GM19372 (cell line): Measurements from ENCODE around the gene DNAH5.
"Not testable (repeated sequence)": the region's sequence is repeated elsewhere in the genome, so short reads cannot be mapped to it uniquely, and the experiment has no call there.

Experiments used
- ATAC-seq: cut with Tn5 transposase; IDR thresholded peaks from one replicate; pipeline ENCODE4 v1.9.1; 2021; ENCODE audit warnings: mild to moderate bottlenecking, low read depth, moderate library complexity; ENCODE audit not compliant: unreplicated experiment

Gene DNAH5

DNA sequence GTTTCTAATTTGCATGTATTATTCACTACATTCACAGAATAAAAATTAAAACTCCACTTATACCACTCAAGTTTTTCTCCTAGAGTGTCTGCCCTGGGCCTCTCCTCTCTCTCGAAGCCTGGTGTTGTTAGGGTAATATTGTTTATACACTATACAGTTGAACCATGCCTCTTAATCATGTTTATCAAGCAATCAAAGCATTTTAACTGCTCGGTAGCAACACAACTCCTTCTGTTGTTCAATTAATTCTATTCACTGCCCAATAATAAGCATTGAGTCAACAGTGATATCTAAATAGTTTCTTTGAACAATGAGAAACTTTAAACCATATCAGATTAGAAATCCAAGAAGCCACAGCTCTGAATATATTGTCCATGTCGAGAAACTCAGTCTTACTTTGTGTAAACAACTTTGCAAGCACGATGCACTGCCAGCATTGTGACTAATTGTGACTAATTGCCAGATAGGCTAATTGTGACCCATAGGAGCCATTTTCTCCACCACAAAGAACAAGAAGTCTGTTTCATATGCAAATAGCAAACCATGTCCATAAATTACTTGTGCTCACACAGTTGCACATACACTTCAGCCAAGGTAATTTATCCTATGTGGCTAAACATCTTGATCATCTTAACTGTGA, at the start of gene DNAH5:
TSS of gene DNAH5 (minus strand) at position 129 of the 640 bp plus-strand sequence. CDS start 250 bp downstream, outside the sequence.
- no peak for ATAC-seq

- no peak for ATAC-seq
Measured at GRCh38 chr5:13993926-13994325, 49.4 kb upstream of the DNAH5 start.

DNA sequence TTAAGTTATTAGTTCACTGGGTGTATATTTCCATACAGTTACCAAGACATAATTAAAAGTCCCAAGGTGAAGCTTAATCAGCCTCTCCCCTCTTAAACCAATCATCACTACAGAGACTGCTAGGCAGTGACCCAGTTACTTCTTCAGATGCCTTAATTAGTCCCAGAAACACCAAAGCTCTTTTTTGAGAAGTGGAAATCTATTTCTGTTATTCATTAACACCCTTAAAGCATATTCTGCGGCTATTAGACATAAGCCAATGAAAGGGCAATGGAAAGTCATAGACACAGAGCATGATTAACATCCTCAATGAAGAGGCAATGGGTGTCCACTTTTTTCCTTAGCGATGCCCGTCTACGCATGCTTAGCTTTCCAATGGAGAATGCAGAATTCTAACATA, 48.3 kb upstream of the DNAH5 start:
- peak; percentile 68 for ATAC-seq

DNA sequence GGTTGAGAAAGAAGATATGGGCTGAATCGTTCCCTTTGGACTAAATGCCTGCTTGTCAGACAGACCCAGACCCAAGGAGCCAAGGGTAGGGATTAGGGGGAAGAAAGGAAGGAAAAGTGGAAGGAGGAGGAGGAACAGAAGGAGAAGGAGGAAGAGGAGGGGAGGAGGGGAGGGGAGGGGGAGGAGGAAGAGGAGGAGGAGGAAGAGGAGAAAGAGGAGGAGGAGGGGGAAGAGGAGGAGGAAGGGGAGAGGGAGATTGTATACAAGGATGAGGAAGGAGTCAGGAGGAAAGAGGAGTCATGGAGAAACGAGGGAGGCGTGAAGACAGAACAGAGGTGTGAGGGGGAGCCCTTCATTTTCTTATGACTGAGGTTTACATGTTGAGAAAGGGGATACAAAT, 46.9 kb upstream of the DNAH5 start:
- ATAC-seq, result no peak

- no peak for ATAC-seq
Measured at GRCh38 chr5:13990896-13991295, 46.4 kb upstream of the DNAH5 start.

GRCh38 chr5:13989832-13990231, 45.3 kb upstream of the DNAH5 start:
- ATAC-seq, result no peak

DNA sequence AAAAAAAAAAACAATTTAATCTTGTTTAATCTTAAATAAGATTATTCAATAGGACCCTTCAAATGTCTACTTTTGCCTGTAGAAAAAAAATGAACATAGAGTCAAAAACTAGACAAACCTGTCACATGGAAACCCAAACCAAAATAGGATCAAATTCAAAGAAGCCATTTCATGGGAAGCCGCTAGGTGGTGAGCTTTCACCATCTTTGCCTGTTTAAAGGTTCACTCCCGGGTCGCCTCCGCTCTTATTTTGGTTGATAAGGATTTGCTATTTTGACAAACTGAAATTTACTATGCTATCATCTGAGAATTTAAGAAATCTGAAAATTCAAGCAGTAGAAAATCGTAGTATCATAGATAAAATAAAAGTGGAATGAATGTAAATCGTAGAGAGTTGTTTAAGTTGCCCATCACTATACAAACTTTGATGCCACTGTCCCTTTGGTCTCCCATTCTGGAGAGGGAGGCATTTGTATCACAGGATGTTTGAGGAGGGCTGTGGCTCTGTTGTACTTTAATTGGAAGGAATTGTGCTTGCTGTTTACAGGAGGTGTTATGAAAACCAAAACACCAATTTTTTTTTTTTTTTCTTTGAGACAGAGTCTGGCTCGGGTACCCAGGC, 43.5 kb upstream of the DNAH5 start:
- no peak for ATAC-seq

DNA sequence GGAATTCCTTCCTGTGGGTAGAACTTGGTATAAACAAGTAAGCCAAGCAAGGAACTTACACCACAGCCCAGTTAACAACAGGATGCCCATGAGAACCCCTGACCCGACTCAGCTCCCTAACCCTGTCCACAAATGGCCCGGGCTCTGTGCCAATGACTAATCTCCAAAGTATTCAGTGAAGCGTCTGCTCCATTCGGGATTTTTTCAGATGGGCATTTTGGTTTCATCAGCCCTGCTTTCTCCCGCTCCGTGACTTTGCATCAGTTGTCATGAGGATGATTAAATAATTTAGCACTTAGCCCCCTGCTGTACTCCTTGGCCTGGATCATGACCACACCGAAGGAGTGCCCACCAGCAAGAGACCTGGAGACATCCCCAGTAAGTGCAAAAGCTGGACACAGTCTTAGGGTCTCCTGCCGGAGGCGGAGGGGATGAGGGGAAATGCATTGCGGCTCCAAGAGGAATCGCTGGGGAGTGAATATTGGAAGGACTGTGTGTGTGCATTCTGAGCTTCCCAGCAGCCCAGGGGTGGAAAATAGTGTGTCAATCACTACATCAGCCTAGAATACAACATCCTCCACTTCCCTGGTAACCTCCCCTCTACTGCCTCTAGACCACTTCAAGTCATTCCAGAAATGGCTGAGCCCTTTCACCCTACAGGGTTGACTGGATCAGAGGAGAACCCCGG, 41.4 kb upstream of the DNAH5 start:
- ATAC-seq, result no peak

DNA sequence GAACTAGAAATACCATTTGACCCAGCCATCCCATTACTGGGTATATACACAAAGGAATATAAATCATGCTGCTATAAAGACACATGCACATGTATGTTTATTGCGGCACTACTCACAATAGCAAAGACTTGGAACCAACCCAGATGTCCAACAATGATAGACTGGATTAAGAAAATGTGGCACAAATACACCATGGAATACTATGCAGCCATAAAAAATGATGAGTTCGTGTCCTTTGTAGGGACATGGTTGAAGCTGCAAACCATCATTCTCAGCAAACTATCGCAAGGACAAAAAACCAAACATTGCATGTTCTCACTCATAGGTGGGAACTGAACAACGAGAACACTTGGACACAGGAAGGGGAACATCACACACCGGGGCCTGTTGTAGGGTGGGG, 40.4 kb upstream of the DNAH5 start:
- not testable (repeated sequence) for ATAC-seq

GRCh38 chr5:13976867-13977830, 32.7 kb upstream of the DNAH5 start:
- ATAC-seq, result no peak

DNA sequence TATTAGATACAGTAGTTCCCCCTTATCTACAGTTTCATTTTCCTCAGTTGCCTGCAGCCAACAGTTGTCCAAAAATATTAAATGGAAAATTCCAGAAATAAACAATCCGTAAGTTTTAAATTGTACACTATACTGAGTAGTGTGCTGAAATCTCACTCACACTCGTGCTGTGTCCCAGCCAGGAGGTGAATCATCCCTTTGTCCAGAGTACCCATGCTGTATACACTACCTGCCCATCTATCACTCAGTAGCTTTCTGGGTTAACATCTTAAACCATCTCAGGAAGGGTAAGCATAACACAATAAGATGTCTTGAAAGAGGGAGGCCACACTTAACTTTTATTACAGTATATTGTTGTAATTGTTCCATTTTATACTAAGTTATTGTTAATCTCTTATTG, 31.7 kb upstream of the DNAH5 start:
- ATAC-seq, result no peak

- ATAC-seq, result no peak
Measured at GRCh38 chr5:13975246-13975645, 30.8 kb upstream of the DNAH5 start.

GRCh38 chr5:13973724-13974123, 29.2 kb upstream of the DNAH5 start:
- no peak for ATAC-seq

GRCh38 chr5:13972029-13972428, 27.5 kb upstream of the DNAH5 start:
- no peak for ATAC-seq

- ATAC-seq, result peak; percentile 92
Measured at GRCh38 chr5:13957032-13957645, 12.7 kb upstream of the DNAH5 start.

DNA sequence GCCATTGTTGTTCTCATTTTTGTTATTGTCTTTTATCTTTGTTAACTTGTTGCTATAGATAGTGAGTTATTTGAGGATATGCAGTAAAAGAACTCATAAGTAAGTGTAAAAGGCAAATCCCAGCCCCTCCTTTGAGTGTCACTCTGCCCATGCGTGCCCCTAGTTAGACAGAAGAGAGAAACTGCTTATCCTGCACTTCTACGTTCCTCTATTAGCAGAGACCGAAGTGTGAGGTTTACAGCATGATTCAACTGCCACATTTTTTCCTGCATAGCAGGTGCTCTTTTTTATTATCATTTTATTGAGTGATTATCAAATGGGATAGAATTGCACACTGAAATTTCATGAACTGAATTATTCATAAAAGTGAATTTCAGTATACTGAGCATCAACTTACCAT, 12.0 kb upstream of the DNAH5 start:
- no peak for ATAC-seq

DNA sequence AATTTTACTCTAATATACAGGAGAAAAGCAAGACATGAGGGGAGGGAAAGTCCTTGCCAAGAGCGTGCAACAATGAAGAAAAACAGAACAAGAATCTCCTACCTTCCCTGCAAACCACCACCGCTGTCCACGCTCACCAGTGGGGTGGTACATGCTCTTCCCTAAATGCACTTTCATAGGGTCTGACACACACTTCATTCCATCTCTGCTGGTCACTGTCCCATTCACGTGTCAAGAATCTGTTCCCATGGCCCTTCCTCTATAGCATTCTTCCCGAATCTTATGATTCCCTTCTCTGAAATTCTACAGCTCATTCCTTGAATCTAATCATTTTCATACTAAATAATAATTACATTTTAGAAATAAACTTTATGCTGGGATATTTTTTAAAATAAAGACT, 11.4 kb upstream of the DNAH5 start:
- ATAC-seq, result no peak

DNA sequence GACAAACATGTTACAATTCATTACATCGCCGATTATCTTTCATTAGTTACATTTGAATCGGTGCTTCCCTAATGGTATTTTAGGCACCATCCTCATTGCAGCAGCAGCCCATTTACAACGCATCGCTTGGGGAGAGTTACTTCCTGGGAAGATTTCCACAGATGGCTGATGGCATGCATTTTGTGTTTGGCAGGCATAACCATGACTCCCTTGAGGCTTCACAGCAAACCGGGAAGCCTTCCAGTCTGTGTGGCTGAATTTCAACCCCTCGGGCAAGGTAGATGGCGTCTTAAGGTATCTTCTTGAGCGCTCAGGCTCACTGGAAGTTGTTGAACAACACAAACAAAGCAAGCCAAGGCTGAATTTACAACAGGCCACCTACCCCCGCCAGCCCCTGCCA, 1.6 kb upstream of the DNAH5 start:
- ATAC-seq, result no peak

DNA sequence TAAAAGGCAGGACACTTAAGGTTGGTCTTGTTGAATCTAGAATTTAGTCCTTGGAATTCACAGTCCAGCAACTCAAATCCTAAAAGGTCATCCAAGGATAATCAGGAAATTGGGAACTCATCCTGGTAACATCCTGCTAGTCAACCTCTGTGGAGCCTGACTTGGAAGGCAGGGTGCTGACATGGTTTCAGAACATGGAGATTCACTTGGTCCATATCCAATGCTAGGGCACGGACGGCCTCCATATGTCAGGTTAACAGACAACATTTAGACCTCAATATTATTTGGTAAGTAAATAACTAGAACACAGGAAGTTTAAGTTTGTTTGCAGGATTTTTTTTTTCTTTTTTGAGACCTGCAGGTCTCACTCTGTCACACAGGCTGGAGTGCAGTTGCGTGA, 783 bp upstream of the DNAH5 start:
- ATAC-seq, result no peak

GRCh38 chr5:13943676-13944075, 812 bp downstream of the DNAH5 start:
- no peak for ATAC-seq
